LNCaP clone FGC (cell line): ENCODE data around the gene BRWD1.

Source experiments
- DNase-seq: peaks from one replicate; pipeline ENCODE4 v3.0.0-alpha.2; 2011; ENCODE audit warnings: low read depth
- H3K4me3 ChIP-seq: 2 replicates; pipeline ENCODE4 v1.5.1; 2011; ENCODE audit warnings: mild to moderate bottlenecking, low read depth, low read length, control low read depth
- TF ChIP-seq, protein P1 (sequence below): IDR thresholded peaks from 2 replicates; pipeline ENCODE4 v1.5.1; 2012; ENCODE audit warnings: mild to moderate bottlenecking; ENCODE audit not compliant: control insufficient read depth, insufficient read depth; ENCODE audit errors: extremely low read depth

BRWD1 gene

DNA sequence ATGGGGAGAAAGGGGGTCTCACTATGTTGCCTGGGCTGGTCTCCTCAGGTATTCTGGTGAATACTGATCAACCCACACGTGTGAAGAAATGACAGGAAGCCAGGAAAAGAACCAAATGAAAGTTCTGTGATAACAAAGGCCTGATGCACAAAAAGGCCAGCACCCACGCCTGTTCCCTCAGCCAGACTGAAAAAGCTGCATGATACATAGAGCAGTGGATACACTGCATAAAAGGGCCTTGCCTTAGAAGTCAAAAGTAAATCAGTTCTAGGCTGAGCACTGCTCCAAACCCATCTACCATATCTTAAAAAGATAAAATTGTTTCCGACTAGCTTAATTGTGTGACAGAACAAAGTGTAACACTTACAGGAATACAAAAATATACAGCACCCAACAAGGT lies 93.3 kb downstream of the BRWD1 start:
- H3K4me3 ChIP-seq, result no peak overlapping the region
- TF ChIP-seq, protein P1, sequence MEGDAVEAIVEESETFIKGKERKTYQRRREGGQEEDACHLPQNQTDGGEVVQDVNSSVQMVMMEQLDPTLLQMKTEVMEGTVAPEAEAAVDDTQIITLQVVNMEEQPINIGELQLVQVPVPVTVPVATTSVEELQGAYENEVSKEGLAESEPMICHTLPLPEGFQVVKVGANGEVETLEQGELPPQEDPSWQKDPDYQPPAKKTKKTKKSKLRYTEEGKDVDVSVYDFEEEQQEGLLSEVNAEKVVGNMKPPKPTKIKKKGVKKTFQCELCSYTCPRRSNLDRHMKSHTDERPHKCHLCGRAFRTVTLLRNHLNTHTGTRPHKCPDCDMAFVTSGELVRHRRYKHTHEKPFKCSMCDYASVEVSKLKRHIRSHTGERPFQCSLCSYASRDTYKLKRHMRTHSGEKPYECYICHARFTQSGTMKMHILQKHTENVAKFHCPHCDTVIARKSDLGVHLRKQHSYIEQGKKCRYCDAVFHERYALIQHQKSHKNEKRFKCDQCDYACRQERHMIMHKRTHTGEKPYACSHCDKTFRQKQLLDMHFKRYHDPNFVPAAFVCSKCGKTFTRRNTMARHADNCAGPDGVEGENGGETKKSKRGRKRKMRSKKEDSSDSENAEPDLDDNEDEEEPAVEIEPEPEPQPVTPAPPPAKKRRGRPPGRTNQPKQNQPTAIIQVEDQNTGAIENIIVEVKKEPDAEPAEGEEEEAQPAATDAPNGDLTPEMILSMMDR, result no peak
- no peak for DNase-seq

DNA sequence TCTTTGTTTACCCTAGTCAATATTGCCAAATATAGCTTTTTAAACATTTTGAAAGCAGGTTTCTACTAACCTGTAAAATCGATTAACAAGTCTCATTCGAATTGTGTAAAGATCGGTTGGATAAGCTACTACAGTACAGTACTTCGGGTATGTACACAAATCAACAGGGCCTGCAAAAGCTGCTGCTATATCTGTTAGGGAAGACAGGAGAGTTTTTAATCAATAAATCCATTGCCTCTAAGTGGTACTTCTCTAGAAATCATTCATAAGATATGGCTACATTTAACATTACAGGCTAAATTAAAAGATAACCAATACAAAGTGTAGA lies 95.4 kb downstream of the BRWD1 start:
- DNase-seq, result no peak
- H3K4me3 ChIP-seq, result no peak overlapping the region
- TF ChIP-seq, protein P1, result no peak

DNA sequence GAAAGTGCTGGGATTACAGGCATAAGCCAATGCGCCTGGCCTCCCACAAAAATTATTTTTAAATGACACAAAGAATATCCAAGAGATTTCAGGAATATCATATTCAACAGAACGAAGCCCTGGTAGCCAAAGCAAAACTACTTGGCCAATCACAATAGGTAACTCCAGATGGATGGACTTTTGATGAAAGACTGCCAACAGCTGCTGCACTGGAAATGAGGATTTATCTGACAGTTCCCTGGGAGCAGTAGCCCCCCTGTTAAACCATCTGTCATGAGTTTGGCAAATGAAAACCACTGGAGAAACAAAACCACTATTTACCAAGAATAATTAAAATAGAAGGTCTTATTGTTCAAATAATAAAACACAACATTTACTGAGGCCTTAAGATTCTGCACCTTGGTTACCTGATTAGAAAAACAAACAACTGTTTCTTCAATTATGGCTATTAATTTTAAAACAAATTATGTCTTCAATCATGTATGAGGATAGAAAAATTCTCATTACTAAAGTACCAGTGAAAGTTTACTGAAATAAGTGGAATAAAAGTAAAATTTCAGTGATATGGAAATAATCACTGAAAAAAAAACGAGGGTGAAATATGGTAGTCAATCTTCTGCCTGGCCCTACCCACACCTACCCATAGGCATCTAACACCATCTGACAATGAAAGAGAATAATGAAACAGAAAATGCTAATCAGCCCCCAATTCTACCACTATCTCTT lies 95.9 kb downstream of the BRWD1 start:
- TF ChIP-seq, protein P1, result no peak
- peak; percentile 48 for DNase-seq
- H3K4me3 ChIP-seq, result no peak overlapping the region

DNA sequence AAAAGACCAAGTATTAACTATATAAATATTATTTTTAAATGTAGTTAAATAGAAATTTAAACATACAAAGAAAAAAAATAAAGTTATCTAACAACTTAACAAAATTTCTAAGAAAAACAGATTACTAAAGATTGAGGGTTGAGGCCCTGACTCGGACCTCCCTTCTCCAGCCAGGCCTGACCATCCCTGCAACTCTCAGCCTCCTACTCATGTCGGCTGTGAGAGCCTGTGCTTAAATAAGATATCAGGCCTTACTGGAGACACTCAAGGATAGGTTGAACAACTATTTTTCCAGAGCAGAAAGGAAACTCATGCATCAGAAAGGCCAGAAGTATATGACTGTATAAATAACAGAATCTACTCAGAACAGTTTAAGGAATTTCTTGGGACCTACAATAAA lies 97.1 kb downstream of the BRWD1 start:
- TF ChIP-seq, protein P1, result no peak
- no peak overlapping the region for H3K4me3 ChIP-seq
- no peak for DNase-seq

DNA sequence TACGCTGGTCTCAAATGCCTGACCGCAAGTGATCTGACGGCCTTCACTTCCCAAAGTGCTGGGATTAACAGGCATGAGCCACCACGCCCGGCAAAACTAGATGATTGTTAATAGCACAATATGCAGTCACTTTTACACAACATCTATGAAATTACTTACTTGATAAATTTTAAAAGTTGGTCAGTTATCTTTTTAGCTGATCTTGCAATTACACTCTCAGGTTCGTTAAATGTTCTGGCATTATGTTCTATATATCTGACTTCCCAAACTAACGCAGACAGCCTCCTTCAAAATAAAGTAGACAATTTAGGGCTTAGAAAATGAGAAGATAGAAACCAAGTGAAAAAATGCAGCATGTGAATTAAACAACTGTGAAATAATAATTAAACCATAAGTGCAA lies 98.4 kb downstream of the BRWD1 start:
- TF ChIP-seq, protein P1, result no peak
- no peak overlapping the region for H3K4me3 ChIP-seq
- no peak for DNase-seq

DNA sequence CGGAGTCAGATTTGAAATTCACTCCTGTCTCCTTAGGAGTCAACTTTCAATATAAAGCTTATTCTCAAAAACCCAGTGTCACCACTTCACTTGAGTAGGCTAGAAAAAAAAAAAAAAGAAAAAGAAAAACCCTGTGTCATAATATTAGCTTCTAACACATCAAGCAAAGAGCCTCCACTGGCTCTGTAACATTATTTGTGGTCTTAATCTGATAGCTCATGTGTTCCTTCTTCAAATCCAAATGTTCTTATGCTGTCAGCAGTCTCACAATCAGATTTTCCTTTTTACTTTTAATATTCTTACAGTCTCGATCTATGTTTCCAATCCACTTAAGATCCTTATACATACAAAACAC lies 104.1 kb downstream of the BRWD1 start:
- no peak overlapping the region for H3K4me3 ChIP-seq
- TF ChIP-seq, protein P1, result no peak
- no peak for DNase-seq

DNA sequence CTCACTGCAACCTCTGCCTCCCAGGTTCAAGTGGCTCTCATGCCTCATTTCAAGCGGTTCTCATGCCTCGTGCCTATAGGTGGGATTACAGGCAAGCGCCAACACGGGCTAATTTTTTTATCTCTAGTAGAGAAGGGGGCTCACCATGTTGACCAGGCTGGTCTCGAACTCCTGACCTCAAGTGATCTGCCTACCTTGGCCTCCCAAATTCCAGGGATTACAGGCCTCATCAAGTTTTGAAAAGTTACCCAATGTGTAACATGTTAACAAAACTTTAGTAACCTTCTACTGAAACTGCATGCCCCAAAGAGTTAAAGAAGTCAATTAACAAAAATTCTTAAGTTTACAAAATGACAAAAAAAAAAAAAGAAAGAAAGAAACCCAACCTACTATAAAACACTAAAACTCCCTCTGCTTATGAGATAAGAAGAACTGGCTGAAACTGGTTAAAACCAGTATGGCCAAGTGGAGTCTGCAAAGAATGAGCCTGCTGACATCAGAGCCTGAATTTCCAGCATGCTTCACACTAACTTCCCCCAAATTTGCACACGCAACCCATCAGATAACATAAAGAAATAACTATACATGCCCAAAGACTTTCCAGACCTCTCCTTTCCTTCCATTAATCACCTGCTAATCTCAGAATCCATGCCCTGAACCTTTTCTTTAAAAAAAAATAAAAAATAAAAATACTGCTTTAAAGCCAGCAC lies 104.7 kb downstream of the BRWD1 start:
- H3K4me3 ChIP-seq, result no peak overlapping the region
- TF ChIP-seq, protein P1, result no peak
- DNase-seq, result no peak
